WTC11 (cell line): ENCODE data around the gene MED26.

Source experiments
- AFF4 ChIP-seq: sonication (generic); formaldehyde crosslinking; IDR thresholded peaks from 2 replicates; pipeline ENCODE4 v1.8.1; 2023; ENCODE audit warnings: mild to moderate bottlenecking, missing genetic modification reagents, borderline replicate concordance
- ATF1 ChIP-seq: sonication (generic); formaldehyde crosslinking; IDR thresholded peaks from 2 replicates; pipeline ENCODE4 v1.8.1; 2023; ENCODE audit warnings: mild to moderate bottlenecking, moderate library complexity, missing genetic modification reagents
- ATF3 ChIP-seq: sonication (generic); formaldehyde crosslinking; conservative IDR thresholded peaks from 2 replicates; pipeline ENCODE4 v1.8.1; 2022; ENCODE audit warnings: mild to moderate bottlenecking, missing genetic modification reagents
- CTCF ChIP-seq: fragments of 200-600 bp; IDR thresholded peaks from 2 replicates; pipeline ENCODE4 v1.8.0; 2022; ENCODE audit warnings: antibody characterized with exemption
- E2F1 ChIP-seq: sonication (generic); formaldehyde crosslinking; IDR thresholded peaks from 2 replicates; pipeline ENCODE4 v1.8.0; 2022; ENCODE audit warnings: mild to moderate bottlenecking, missing genetic modification reagents
- E2F4 ChIP-seq: sonication (generic); formaldehyde crosslinking; IDR thresholded peaks from 2 replicates; pipeline ENCODE4 v1.8.1; 2022; ENCODE audit warnings: low read depth, mild to moderate bottlenecking, moderate library complexity, missing genetic modification reagents, borderline replicate concordance
- ESRRA ChIP-seq: sonication (generic); formaldehyde crosslinking; IDR thresholded peaks from 2 replicates; pipeline ENCODE4 v1.8.1; 2022; ENCODE audit warnings: mild to moderate bottlenecking, missing genetic modification reagents, borderline replicate concordance
- MAX ChIP-seq: sonication (generic); formaldehyde crosslinking; IDR thresholded peaks from 2 replicates; pipeline ENCODE4 v1.8.0; 2022; ENCODE audit warnings: mild to moderate bottlenecking, missing genetic modification reagents
- NR1H2 ChIP-seq: sonication (generic); formaldehyde crosslinking; IDR thresholded peaks from 2 replicates; pipeline ENCODE4 v1.9.0; 2021; ENCODE audit warnings: mild to moderate bottlenecking, moderate library complexity, missing genetic modification reagents
- TEAD4 ChIP-seq: sonication (generic); formaldehyde crosslinking; IDR thresholded peaks from 2 replicates; pipeline ENCODE4 v1.8.0; 2022; ENCODE audit warnings: mild to moderate bottlenecking, missing genetic modification reagents
- USF1 ChIP-seq: sonication (generic); formaldehyde crosslinking; IDR thresholded peaks from 2 replicates; pipeline ENCODE4 v1.8.0; 2022; ENCODE audit warnings: mild to moderate bottlenecking, missing genetic modification reagents
- ZBTB21 ChIP-seq: sonication (generic); formaldehyde crosslinking; IDR thresholded peaks from 2 replicates; pipeline ENCODE4 v1.8.1; 2023; ENCODE audit warnings: mild to moderate bottlenecking, missing genetic modification reagents, borderline replicate concordance
- ZNF281 ChIP-seq: sonication (generic); formaldehyde crosslinking; IDR thresholded peaks from 2 replicates; pipeline ENCODE4 v1.8.0; 2023; ENCODE audit warnings: mild to moderate bottlenecking, missing genetic modification reagents
- ZNF423 ChIP-seq: fragments of 250-450 bp; sonication (Bioruptor Pico); IDR thresholded peaks from 2 replicates; pipeline ENCODE4 v2.1.2; 2022; ENCODE audit warnings: mild to moderate bottlenecking, moderate library complexity

GRCh38 chr19:16542910-16543472, 85.0 kb downstream of the MED26 start:
- no peak for TF ChIP-seq USF1 (CRISPR knock-in tag)
- no peak for TF ChIP-seq CTCF
- TF ChIP-seq E2F1 (CRISPR knock-in tag), result no peak
- TF ChIP-seq ZBTB21 (CRISPR knock-in tag), result no peak
- TF ChIP-seq AFF4, result no peak
- TF ChIP-seq ATF1, result no peak
- no peak for TF ChIP-seq NR1H2 (CRISPR knock-in tag)
- no peak for TF ChIP-seq ATF3 (CRISPR knock-in tag)
- TF ChIP-seq E2F4 (CRISPR knock-in tag), result no peak
- no peak for TF ChIP-seq ZNF281 (CRISPR knock-in tag)
- TF ChIP-seq TEAD4 (CRISPR knock-in tag), result no peak
- no peak; the same call in 1 of the 2 replicates for TF ChIP-seq MAX (CRISPR knock-in tag)
- no peak for TF ChIP-seq ESRRA
- TF ChIP-seq ZNF423 (CRISPR knock-in tag), result no peak
